HG03571 (cell line): Measurements from ENCODE around the gene PRRX1.

ENCODE experiments used
- ATAC-seq: cut with Tn5 transposase; IDR thresholded peaks from one replicate; pipeline ENCODE4 v1.9.1; 2021; ENCODE audit not compliant: unreplicated experiment

PRRX1 gene

DNA sequence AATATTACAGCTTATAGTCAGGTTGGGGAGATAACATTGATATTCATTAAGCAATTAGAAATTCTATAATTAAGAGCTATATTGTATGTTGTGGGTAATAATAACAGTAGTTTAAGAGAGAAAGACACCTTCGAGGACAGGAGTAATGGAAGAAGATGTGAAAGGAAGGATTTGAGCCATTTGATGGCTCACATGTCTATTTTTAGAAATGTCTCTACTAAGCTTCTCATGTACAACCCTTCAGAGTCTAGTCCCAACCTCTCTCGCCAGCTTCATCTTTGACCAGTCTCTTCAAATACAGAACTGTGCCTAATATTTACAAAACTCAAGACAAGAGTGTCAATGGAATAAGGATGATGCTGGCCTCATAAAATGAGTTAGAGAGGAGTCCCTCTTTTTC, 95.1 kb downstream of the PRRX1 start:
- ATAC-seq = no peak

DNA sequence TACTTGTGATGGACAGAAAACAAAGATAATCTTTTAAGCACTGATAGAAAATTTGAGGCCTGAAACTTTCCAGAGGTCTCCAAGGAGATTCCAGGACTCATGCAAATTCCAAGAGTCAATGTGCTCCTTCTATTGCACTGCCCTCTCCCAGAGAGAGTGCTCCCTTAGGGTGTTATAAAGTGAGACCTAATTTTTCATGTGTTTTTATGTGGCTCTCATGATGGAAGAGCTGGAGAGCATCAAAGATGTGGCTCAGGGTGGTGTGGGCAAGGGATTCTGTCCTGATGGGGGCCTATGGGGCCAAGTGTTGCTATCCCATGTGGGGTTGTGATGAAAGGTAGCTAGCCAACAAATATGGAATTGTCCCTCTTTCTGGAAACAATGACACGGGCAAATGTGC, 101.3 kb downstream of the PRRX1 start:
- no peak for ATAC-seq

DNA sequence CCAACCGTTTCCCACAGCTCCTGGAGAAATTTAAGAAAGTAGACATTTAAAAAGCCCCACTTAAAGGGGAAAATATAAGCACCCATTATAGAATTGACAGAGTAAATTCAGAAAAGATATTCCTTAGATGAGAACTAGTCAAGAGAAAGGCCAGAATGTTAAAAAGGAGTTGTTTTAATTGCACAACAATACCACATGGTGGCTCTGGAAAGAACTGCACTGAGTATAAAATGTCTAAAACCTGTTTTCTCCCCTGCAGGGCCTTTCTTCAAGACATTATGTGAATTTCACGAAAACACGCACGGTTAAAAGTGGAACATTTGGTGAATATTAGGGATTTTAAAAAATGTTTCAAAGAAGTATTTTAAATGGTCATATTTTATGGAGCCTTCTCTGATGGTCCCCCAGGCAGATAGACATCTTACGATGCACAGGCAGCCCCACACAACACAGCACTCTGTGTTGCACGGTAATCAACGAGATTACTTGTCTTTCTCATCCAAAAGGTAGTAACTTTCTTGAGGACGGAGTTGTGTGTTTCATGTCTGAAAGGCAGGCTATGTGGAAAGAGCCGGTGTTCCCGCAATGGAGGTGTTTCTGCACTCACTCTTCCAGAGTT, 101.9 kb downstream of the PRRX1 start:
- ATAC-seq = no peak

DNA sequence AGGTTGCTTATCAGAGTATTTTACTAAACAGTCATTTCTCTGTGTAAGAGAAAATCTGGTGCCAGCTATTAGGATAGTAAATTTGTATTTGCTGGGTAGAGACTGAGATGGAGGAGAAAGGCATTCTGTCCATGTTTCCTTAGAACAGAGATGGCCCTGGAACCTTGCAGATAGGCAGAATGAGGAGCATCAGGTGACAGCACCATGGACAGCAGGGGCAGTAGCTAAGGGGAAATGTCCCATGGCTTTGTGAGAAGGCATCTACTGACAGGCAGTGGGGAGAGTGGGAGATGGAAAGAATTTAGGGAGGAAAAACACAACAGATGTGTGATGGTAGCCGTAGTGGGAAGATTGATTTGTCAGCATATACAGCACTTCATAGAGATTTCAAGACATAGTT, 105.0 kb downstream of the PRRX1 start:
- no peak for ATAC-seq

DNA sequence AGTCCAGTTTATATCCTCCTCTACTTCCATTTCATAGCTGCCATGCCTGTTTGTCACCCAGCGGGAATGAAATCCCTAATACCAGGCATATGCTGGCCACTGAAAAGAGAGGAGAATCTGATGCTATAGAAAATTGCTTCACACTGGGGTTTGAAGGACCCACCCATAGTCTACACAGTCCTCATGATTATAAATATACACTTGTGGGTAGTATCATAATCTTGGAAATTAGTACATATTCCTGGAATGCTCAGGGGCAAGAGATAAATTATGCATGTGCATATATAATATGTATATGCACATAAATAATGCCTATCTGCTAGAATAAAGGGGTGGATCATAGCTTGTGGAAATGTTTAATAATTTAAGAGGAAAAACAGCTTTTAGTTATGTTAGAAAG, 105.8 kb downstream of the PRRX1 start:
- no peak for ATAC-seq

DNA sequence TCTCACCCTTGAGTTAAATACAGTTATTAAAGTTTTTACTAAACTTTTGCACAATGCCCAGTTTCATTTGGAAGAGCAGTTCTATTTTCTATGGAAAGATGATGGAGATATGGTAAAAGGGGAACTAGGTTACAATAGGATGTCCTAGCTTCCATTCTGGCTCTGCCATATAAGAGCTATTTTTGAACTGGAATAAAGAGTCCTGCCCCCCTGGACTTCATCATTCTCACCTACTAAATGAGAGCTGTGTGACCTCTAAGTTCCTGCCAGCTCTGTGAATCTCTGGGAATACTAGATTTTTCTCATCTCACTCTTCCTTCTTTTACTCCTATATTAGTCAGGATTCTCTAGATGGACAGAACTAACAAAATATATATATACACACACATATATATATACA, 106.3 kb downstream of the PRRX1 start:
- no peak for ATAC-seq

DNA sequence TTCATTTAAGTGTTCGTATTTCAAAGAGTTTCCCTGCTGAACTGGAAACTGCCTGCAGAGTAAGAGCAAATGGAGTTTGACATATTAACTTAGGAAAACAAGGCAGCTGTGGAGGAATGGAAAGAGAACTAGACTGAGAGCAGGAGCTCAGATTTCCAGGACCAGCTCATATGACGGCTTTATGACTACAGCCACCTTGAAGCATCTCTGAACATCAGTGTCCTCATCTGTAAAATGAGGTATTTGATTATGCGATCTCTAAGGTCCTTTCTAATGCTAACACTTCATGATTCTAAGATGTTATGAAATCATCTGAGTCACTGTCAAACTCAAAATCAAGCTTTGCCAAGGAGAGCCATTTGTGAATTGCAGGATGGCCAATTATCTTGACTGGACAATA, 112.3 kb downstream of the PRRX1 start:
- ATAC-seq = no peak

DNA sequence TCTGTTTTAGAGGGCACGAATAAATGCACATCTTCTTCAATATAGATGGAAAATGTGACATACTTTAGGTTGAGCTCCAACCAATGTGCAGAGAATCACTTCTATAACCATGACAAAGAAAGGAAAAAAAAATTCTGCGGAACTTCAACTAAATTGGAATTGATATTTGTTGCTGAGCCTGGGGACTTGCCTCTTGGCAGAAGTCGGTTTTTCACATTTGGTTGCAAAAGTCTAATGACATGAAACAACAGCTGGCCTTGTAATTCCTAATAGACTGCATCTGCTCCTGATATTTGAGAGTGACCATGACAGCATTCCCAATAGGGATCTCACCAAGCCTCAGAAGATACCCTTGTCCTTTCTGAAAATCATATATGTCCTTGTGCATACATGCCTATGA, 112.8 kb downstream of the PRRX1 start:
- ATAC-seq = no peak
